Suprapubic skin (tissue), 4 donors: ENCODE data around the gene RPL28.

ENCODE experiments used
- EP300 ChIP-seq: sonication (generic); formaldehyde crosslinking; IDR thresholded peaks from one replicate; pipeline ENCODE4 v1.6.1; 2017; ENCODE audit warnings: antibody characterized with exemption
- POLR2AphosphoS5 ChIP-seq, 3 donors: sonication (generic); formaldehyde crosslinking; IDR thresholded peaks; one replicate each; pipeline ENCODE4 v1.6.1; 2017; ENCODE audit warnings: antibody characterized with exemption in 3 of 3
- TF ChIP-seq, protein P1 (sequence below), 2 donors: fragments of 200-600 bp in 1 of 2; fragments of 450-650 bp in 1 of 2; sonication (generic) in 1 of 2; IDR thresholded peaks; one replicate each; pipeline ENCODE4 v1.5.1; 2016 to 2019; ENCODE audit warnings: antibody characterized with exemption in 2 of 2, mild to moderate bottlenecking in 1 of 2, moderate library complexity in 1 of 2

DNA sequence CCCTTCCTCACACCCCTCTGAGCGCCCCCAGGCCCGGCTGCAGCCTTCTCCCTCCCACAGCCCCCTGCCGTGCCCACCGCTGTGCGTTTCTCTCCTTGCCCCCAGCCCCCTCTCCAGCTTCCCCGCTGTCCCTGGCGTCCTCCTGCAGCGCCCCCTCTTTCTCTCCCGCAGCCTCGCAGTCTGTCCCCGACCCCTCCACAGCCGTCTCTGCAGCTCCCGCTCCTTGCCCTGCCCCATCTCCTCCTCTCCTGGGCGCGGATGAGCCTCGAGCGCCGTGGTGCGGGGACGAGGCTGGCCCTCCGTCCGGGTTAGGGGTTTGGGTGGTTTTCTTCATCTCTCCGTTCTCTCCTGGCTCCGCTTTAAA, 45.0 kb upstream of the RPL28 start:
- TF ChIP-seq POLR2AphosphoS5 (IDR thresholded peaks at IDR 0.05) (no peak), EP300 (no peak)
- TF ChIP-seq, protein P1, sequence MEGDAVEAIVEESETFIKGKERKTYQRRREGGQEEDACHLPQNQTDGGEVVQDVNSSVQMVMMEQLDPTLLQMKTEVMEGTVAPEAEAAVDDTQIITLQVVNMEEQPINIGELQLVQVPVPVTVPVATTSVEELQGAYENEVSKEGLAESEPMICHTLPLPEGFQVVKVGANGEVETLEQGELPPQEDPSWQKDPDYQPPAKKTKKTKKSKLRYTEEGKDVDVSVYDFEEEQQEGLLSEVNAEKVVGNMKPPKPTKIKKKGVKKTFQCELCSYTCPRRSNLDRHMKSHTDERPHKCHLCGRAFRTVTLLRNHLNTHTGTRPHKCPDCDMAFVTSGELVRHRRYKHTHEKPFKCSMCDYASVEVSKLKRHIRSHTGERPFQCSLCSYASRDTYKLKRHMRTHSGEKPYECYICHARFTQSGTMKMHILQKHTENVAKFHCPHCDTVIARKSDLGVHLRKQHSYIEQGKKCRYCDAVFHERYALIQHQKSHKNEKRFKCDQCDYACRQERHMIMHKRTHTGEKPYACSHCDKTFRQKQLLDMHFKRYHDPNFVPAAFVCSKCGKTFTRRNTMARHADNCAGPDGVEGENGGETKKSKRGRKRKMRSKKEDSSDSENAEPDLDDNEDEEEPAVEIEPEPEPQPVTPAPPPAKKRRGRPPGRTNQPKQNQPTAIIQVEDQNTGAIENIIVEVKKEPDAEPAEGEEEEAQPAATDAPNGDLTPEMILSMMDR (IDR thresholded peaks at IDR 0.05): no peak
